LoVo (cell line): ENCODE results near the gene VPREB3.

Source experiments
- DNase-seq: peaks from one replicate; pipeline ENCODE4 v3.0.0-alpha.2; 2016; ENCODE audit warnings: low spot score

VPREB3 gene

DNA sequence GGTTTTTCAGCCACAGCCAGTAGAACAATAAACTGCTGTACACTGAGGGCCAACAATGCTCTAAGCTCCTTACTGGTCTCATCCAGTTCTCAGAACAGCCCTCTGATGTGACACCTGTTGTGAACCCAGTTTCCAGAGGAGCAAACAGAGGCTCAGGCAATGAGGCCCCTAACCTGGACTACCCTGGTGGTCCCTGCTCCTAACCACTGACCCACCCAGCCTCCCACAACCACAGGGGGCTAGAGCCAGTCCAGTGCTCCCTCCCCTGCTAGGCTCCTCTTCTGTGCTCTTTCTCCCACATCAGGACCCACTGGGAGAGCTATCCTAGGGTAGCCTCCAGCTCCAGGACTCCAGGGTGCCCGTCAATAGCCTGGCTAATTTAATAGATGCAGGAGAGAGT lies 28.5 kb upstream of the VPREB3 start:
- DNase-seq: no peak

DNA sequence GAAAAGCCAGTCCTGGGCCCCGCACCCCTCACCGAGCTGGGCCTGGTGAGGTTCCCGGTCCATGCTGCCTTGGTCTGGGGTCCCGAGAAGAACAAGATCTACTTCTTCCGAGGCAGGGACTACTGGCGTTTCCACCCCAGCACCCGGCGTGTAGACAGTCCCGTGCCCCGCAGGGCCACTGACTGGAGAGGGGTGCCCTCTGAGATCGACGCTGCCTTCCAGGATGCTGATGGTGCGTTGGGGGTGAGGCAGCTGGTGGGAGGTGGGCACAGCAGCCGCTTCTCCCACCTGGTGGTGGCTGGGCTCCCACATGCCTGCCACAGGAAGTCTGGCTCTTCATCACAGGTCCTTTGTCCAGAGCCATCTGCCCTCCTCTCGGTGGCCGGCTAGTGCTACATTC lies 28.0 kb upstream of the VPREB3 start:
- DNase-seq: no peak

DNA sequence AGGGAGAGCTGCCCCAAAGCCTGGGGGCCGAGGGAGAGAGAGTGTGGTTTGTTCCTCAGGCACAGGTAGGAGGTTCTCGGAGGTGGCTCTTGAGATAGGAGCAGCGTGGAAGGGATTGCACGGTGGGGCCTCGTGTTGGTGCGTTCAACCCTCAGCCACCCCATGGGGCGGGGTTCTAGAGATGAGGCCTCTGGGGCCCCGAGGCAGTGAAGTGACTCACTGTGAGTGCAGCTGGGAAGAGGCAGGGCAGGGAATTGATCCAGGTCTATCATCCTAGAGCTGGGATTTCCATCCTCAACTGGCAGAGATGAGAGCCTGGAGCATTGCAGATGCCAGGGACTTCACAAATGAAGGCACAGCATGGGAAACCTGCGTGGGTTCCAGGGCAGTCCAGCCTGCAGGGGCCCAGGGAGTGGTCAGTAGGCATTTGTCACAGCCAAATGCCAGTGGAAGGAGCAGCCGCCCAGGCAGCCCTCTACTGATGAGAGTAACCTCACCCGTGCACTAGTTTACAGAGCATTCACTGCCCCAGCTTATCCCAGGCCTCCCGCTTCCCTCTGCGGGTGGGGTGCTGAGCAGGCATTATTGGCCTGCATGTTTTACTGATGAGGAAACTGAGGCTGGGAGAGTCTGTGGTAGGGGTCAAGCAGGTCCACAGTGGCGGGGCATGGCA lies 27.4 kb upstream of the VPREB3 start:
- no peak for DNase-seq

DNA sequence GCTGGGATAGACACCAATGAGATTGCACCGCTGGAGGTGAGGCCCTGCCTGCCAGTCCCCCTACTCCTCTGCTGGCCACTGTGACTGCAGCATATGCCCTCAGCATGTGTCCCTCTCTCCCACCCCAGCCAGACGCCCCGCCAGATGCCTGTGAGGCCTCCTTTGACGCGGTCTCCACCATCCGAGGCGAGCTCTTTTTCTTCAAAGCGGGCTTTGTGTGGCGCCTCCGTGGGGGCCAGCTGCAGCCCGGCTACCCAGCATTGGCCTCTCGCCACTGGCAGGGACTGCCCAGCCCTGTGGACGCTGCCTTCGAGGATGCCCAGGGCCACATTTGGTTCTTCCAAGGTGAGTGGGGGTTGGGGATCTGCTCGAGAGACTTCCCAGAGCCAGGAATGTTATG lies 26.8 kb upstream of the VPREB3 start:
- DNase-seq: no peak

DNA sequence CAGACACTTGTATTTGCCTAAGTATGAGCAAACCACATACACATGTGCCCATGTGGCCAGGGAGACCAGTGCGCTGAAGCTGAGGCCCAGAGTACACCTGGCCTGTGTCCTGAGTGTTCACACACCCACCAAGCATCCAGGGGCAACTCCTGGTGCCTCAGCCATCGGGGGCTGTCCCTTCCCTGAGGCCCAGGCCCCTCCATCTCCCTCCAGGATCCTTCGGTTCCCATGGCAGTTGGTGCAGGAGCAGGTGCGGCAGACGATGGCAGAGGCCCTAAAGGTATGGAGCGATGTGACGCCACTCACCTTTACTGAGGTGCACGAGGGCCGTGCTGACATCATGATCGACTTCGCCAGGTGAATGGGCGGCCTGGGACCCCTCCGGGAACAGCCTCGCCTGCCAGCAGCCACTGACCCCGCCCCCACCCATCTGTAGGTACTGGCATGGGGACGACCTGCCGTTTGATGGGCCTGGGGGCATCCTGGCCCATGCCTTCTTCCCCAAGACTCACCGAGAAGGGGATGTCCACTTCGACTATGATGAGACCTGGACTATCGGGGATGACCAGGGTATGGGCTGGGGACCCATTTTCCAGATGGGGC lies 26.0 kb upstream of the VPREB3 start:
- DNase-seq: no peak

DNA sequence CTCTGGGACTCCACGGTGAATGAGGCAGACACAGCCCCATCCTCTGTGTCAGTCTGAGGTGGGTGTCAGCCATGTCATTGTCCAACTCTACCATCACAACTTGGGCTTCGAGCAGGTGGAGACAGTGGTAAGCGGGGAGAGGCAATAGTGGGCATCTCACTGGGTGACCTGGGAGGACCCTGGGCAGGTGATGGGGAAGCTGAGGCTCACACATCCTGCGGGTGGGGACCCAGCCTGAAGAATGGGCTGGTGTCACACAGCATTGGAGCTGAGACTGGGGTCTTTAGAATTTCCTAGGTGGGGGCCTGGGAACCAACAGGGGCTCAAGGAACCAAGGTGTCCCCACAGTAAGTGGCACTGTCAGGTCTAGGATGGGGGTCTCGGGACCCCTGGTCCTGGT lies 25.5 kb upstream of the VPREB3 start:
- DNase-seq: no peak

DNA sequence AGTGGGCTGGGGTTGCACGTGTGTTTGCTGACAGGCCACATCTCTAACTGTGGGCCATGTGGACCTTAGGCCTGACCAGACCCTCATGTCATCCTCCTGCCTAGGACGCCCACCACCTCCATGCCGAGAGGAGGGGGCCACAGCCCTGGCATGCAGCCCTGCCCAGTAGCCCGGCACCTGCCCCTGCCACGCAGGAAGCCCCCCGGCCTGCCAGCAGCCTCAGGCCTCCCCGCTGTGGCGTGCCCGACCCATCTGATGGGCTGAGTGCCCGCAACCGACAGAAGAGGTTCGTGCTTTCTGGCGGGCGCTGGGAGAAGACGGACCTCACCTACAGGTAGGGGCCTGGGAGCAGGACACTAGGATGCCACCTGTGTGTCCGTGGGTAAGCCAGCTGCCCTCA lies 24.9 kb upstream of the VPREB3 start:
- no peak for DNase-seq

DNA sequence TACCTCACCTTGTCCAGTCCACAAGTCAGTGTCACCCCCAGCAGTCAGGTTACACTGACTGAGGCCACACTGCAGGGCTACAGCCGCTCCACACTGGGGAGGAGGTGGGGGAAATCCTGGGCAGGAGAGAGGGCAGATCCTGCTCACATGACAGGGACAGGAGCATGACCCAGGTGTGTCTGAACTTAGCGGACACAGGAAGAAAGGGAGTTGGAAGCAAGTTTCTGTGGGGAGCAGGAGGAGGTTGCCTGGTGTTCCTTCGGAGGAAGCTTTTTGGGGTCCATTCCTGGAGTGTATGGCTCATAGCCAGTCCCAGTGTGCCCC lies 24.3 kb upstream of the VPREB3 start:
- DNase-seq: no peak

DNA sequence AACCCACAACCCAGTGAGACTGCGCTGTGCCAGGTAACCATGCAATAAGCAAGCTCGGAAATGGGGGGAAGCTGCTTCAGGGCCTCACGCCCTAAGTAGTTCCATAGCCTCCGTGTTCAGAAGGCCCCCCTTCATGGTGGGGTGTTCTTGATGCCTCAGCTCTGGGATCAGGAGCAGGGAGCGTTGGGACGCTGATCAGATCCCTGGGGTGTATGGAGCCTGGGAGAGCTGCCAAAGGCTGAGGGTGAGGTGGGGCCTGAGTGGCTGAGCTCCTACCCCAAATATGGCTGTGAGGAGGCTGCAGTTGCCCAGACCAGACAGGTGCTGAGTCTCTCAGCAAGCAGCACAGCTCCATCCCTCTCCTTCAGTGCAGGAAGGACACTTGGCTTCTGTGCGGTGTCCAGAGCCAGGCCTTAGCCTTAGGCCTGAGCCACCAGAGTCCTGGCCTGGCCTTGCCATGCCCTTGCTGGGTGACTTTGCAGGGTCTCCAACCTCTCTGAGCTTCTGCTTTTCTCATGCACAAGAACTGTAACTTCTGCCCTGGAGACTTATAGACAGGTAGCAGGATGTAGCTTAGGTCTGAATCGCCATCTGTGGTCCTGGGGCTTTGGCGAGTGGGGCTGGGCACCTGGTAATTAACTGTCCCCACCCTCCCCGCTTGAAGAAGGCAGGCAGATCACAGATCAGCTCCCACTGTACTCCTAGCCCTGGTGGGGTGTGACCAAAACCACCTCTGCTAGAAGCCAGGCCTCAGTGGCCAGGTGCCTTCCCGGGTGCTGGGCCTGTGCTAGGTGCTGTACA lies 23.8 kb upstream of the VPREB3 start:
- no peak for DNase-seq

DNA sequence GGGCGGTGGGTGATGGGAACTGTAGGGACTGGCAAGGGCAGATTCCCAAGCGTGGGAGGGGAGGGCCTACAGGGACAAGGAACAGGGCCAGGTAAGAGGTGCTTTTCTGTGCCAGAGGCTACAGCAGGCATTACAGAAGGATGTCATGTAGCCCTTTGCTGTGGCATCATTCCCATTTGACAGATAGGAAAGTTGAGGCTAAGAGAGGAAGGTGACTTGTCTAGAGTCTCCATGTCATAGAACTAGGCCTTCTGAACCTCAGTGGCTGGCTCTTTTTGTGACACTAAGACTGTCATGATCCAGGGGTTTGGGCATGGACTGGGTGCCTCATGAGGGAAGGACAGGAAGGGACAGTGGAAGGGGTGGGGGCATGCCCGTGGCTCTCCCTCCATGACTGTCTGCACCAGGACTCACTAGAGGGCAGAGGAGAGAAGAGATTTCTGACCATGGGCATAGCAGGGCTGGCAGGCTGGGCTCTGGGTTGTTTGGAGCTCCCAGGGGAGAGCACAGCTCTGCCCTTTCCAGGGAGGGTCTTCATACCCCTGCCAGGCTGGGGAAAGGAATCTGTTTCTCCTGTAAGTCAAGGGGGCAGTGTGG lies 21.7 kb upstream of the VPREB3 start:
- no peak for DNase-seq

DNA sequence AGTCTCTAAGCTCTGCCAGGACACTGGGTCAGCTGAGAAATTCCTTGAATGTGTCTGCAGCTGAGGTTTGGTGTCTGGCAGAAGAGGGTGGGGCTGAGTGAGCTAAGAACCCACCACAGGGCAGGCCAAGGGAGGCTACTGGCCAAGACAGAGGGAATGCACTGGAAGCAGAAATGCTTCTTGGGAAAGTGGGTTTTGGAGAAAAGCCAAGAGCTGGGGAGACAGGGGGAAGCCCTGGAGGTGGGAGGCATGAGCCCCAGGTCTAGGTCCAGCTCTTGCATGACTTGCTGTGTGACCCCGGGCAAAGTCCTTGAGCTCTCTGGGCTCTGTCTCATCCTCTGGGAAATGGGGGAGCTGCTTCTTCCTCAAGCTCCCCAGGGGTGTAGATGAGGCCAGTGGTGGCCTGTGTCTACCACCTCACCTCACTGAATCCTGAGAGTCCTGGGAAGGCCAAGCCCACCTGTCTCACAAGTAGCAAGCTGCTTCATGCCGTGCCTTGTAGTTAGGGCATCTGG lies 20.8 kb upstream of the VPREB3 start:
- no peak for DNase-seq

DNA sequence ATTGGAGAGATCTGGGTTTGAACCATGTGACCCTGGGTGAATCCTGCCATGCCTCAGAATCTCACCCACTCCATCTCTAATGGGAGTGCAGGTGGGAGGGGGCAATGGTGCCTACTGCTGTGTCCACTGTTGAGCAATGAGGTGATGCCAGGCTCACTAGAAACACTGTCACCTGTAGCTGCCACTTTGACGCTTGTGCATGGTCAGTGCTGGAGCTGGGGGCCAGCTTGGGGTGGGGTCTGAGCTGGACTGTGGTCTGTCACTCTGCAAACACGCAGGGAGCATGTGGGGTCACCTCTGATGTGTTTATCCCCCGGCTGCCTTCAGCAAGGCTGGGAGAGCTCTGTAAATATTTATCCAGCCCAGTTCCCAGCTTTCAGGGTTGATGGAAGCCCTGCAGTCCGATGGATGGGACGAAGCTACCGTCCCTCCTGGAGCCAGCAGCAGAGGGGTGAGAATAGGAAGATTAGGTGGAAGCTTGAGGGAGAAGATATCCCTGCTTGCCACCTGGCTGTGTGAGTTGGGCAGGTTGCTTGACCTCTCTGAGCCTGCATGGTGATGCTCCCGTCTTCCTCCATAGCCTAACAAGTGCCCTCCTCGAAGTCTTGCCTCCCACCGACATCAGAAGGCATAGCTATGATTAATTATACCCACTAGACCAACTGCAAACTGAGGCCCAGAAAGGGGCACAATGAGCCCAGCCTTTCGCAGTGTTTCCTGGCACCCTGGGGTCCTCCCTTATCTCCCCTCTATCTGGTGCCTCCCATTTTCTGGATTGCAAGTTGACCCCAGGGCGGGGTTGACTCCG lies 20.1 kb upstream of the VPREB3 start:
- no peak for DNase-seq

DNA sequence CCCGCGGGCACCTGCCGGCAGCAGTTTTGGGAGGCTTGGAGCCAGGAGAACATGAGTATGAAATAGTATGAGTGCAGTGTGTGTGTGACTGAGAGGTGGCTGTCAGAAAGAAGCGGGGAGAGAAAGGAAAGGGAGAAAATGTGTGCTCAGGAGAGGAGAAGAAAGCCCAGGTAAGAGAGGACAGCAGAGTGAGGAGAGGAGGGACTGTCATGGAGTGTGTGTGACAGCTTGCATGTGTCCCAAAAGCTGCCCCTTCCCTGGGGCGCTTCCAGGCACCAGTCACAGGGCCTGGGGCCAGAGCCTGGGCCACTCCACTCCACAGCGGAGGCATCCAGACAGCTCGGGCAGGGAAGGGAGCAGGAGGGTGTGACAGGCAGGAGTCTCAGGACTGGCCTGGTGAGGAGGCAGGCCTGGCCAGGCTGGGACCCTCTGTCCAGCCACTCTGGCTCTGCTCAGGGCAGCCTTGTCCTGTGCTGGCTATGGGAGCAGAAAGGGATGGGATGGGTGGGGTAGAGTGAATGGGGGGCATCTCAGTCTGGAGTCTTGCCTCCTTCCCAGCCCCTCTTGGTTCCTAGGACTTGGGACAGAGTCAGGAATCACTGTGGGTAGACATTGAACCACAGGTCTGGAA lies 19.4 kb upstream of the VPREB3 start:
- no peak for DNase-seq

DNA sequence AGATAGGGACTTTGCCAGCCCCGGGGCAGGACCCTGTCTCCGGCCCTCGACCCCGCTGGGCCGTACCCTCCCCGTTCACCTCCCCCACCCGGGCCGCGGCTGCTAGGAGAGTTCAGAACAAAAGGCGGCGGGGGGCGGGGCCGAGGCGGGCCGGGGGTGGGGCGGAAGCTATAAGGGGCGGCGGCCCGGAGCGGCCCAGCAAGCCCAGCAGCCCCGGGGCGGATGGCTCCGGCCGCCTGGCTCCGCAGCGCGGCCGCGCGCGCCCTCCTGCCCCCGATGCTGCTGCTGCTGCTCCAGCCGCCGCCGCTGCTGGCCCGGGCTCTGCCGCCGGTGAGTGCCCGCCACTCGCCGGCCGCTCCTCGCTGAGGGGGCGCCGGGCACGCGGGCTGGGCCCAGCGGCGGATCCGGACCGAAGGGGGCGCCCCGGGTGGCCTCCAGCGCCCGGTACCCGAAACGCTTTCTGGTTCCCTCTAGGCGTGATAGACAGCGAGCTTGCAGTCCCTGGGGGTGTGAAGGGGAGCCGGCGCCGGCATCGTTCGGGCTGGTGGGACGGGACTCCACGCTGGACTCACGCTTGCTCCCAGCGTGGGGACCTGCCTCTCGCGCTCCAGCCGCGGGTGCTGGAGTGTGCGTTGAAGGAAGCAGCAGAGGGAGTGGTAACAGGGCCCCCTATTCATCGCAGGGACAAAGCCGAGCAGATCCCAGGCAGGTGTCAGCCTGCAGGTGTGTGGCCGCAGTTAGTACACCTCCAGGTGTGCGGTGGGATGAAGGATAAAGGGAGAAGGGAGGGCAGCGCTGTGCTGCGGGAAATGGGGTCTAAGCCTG lies 18.6 kb upstream of the VPREB3 start, which contains the start of gene MMP11:
TSS of gene MMP11 (plus strand) at position 201 of the 825 bp plus-strand sequence. CDS start at position 223, 22 bp downstream.
- peak; percentile 58 for DNase-seq

DNA sequence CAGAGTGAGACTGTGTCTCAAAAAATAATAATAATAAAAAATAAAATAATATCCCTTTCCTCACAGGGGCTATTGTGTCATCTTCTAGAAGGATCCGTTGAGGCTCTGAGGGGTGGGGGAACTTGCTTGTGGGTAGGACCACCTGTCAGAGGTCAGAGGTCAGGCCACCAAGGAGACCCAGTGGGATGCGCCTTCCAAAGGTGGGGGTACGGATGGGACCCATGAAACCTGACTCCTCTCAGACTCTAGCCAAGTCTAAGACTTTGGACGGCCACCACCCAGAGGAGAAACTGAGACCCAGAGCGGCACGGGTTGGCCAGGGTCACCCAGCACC lies 18.1 kb upstream of the VPREB3 start:
- DNase-seq: no peak

DNA sequence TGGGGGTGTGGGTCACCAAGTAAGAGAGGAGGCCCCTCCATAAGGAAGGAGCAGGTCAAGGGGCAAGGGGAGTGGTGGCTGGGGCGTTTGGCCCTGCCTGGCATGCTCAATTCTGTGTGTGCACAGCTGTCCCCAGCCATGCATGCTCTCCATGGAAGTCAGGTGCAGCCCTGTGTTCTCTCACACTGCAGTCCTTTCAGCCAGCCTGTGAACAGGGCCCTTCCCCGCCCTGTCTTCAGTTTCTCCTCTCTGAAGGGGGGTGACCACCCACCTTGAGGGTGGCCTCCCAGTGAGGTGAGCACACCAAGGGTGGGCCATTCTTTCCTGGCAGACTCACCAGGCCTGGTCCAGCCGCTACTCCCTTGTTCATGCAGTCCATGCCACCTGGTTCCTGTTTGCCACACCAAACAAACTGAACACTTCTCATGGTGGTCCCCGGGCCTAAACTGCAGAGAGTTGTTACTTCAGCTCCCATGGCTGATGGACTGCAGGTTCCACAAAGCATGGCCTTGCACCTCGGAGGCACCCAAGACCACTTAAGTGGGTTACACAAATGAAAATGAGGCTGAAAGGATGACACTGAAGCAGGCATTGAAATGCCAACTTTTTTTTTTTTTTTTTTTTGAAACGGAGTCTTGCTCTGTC lies 15.2 kb upstream of the VPREB3 start:
- no peak for DNase-seq

DNA sequence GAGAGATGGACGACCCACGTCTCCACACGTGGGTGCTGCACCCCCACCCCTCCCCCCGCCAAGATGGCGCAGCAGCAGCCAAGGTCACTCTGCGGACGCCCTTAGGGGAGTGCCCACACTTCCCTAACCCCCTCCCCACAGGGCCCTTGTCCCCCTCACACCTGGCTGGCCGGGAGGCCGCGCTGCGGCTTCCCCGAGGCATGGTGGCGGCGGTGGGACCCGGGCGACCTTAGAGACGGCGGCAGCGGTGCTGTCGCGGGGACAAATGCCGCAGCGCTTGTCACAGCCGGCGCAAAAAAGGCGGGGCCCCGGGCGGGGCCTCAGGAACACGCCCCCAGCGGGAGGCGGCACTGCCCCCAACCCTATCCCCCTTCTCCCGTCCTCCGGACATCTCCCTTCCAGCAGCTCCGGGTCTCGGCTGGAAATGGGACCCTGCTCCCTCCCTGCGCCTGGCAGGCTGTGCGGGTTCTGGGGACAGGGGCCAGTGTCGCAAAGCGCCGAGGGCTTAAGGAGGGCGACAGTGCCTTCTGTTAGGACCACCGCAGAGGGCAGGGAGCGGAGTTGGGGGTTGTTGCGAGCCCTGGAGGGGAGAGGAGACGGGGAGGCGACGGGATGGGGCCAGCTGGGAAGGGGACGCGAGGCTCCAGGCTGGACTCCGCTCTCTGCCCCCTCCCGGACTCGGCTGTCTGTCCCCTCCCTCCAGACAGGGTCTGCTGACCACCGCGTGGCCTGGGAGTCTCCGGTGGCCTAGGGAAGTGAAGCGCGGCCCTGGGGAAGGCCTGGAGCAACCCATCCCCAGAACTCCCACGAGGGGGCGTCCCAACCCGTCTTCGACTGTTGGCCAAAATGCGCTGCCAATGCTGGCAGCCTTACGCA lies 13.7 kb upstream of the VPREB3 start, which contains the start of gene CHCHD10:
TSS of gene CHCHD10 (minus strand) at position 300 of the 876 bp plus-strand sequence. CDS start at position 202, 98 bp downstream.
- DNase-seq: peak; percentile 85

DNA sequence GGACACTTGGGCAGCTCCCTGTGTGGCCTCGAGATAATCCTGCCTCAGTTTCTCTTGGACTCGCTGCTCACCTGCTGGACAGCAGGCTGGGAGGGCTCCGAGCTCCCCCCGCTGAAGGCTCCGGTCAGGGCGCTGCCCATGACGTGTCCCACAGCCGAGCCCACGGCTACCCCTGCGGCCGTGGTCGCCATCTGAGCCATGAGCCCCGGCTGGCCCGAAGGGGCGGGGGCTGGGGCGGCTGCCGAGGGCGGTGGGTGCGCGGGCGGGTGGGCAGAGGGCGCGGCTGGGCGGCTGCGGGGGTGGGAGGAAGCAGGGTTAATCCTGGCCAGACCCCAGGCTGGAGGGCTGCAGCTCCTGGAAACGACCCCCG lies 13.1 kb upstream of the VPREB3 start:
- no peak for DNase-seq
